GM18520 (cell line): ENCODE results near the gene KLHL2.
A peak's percentile ranks its signal among the peaks of the same experiment; 100 is the strongest.
"Not testable (repeated sequence)": the region's sequence is repeated elsewhere in the genome, so short reads cannot be mapped to it uniquely, and the experiment has no call there.

ENCODE experiments used
- ATAC-seq: cut with Tn5 transposase; IDR thresholded peaks from one replicate; pipeline ENCODE4 v1.9.1; 2021; ENCODE audit not compliant: unreplicated experiment

Gene KLHL2

DNA sequence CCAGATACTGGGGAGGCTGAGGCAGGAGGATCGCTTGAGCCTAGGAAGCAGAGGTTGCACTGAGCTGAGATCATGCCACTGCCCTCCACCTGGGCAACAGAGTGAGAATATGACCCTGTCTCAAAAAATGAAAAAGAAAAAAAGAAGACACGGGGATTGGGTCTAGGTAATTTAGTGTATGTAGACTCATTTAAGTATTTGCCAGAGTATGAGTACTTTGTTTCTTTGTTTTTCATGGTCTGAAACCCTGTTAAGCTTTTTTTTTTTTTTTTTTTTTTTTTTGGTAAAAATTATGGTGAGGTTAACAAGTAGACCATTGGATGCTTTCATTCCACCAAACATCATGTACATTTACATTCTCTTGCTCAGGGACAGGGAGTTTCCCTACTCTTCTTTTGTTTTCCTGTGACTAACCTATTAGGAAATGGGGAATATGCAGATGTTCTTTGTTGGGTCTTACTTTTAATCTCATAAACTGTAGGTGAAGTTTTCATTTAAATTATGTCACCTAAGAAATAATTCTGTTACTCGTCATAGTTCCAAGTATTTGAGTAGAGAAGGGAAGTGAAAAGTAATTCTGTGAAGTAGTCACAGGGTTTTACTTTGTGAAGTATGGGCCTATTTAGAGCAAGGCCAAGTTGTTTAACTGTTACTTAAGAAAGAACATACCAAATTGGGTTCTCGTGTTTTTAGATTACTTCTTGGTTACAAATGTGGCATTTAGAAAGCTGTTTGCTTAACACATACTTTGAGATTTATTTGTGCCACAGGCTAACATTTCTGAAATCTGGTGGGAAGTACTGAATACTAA lies 25.5 kb downstream of the KLHL2 start:
- peak; percentile 38 for ATAC-seq

DNA sequence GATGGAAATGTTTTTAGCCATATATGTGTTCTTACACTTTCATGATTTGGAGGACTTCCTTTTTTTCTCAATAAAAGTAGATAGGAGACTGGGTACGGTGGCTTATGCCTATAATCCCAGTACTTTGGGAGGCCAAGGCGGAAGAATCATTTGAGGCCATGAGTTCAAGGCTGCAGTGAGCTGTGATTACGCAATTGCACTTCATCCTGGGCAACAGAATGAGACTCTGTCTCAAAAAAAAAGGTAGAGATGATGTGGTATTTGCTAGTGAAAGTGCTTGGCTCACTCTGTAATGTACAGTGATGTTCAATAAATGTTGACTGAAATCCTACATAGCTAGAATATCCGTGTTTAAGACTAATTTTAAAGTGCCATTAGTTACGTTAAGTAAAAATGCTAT lies 27.4 kb downstream of the KLHL2 start:
- ATAC-seq = no peak

- not testable (repeated sequence) for ATAC-seq
These were observed 29.5 kb downstream of the KLHL2 start for GRCh38 chr4:165236852-165237251.

- ATAC-seq = peak; percentile 64
These were observed 30.8 kb downstream of the KLHL2 start for GRCh38 chr4:165238041-165238640.

GRCh38 chr4:165240761-165241160 lies 33.4 kb downstream of the KLHL2 start:
- not testable (repeated sequence) for ATAC-seq

- not testable (repeated sequence) for ATAC-seq
These were observed 36.8 kb downstream of the KLHL2 start for GRCh38 chr4:165244148-165244547.

DNA sequence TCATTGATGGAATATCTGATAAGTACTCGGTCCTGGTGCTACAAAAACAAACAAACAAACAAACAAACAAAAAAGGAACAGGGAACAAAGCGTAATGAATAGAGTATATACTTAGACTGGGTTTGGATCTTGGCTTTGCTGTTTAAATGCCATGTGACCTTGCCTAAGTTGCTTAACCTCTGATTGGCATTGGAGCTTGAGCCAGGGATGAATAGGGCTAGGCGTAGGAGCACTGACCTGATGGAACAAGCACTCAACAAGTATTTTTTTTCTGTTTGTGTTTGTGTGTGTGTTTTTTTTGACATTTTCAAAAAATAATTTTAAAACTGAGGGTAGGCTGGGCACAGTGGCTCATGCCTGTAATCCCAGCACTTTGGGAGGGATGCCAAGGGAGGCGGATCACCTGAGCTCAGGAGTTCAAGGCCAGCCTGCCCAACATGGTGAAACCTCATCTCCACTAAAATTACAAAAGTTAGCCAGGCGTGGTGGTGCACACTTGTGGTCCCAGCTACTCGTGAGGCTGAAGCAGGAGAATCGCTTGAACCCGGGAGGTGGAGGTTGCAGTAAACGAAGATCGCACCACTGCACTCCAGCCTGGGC lies 37.3 kb downstream of the KLHL2 start:
- not testable (repeated sequence) for ATAC-seq

GRCh38 chr4:165248102-165248501 lies 40.7 kb downstream of the KLHL2 start:
- ATAC-seq = no peak

DNA sequence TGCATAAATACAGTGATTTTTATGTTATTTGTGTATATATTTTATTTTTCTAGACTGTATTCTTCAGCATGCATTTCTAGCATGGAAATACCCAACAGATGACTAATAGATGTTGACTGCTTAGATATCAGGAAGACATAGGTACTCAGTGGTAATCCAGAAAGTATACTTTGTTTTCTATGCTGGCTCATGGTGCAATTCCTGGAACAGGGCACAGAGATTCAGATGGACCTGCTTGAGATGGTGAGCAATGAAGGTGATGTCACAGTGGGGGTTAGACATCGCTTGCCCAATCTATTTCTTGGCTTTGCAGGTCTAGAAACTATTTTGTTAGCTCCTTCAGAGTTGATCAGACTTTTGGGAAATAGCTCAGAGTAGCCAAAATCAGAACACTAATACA lies 41.5 kb downstream of the KLHL2 start:
- ATAC-seq = not testable (repeated sequence)

DNA sequence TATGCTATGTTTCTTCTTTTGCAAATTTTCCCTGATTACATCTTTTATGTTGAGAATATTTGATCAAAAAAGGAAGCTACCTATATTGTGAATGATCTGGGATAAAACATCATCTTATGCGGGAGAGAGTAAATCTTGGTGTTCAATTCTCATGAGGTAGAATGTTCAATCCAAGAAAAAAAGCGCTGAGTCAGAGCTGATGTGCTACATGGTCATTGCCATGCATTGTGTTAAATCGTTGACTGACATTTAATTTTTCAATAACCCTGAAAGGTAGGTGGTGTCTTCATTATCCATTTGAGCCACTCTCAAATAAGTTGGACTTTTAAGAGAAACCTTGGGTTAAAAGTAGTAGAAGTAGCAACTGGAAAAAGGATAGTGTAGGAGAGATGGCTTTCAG lies 47.4 kb downstream of the KLHL2 start:
- ATAC-seq = not testable (repeated sequence)

GRCh38 chr4:165255439-165255838 lies 48.1 kb downstream of the KLHL2 start:
- ATAC-seq = peak; percentile 87

- not testable (repeated sequence) for ATAC-seq
These were observed 48.8 kb downstream of the KLHL2 start for GRCh38 chr4:165256074-165256659.

GRCh38 chr4:165259776-165260175 lies 52.4 kb downstream of the KLHL2 start:
- not testable (repeated sequence) for ATAC-seq

DNA sequence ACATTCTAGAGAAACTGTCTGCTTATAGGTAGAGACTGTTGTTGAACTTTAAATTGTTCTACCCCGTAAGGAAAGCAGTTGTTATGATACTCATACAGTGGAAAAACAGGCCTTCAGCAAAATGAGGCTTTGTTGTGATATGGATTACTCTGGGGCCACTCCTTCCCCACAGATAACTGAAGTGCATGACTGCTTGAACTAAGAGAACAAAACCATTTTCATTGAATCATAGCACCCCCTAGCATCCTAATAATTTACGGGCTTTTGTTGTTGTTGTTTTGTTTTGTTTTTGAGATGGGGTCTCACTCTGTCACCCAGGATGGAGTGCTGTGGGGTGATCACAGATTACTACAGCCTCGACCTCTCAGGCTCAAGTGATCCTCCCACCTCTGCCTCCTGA lies 54.9 kb downstream of the KLHL2 start:
- ATAC-seq = not testable (repeated sequence)

GRCh38 chr4:165263466-165263865 lies 56.1 kb downstream of the KLHL2 start:
- not testable (repeated sequence) for ATAC-seq

DNA sequence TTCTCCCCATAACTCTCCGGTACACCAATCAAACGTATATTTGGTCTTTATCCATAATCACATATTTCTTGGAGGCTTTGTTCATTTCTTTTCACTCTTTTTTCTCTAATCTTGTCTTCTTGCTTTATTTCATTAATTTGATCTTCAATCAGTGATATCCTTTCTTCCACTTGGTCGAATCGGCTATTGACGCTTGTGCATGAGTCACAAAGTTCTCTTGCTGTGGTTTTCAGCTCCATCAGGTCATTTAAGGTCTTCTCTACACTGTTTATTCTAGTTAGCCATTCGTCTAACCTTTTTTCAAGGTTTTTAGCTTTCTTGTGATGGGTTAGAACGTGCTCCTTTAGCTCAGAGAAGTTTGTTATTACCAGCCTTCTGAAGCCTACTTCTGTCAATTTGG lies 62.6 kb downstream of the KLHL2 start:
- ATAC-seq = not testable (repeated sequence)

DNA sequence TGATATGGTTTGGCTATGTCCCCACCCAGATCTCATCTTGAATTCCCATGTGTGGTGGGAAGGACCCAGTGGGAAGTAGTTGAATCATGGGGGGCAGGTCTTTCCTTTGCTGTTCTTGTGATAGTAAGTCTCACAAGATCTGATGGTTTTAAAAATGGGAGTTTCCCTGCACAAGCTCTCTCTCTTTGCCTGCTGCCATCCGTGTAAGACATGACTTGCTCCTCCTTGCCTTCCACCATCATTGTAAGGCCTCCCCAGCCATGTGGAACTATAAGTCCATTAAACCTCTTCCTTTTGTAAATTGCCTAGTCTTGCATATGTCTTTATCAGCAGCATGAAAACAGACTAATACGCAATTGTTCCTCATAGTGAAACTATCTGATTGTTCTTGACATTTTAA lies 66.1 kb downstream of the KLHL2 start:
- ATAC-seq = not testable (repeated sequence)

DNA sequence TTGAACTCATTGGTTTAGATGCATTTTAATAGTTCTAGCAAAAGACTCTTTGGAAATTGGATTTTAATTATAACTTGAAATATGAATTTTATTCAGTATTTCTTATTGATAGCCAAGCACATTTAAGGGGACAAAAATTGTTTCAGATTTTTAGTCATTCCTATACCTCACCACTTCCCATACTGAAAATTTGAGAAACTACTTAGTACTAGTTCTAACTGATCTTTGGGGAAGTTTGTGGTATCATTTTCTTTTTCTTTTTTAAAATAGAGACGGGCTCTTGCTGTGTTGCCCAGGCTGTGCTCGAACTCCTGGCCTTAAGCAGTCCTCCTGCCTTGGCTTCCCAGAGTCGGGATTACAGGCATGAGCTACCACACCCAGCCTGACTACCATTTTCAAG lies 68.0 kb downstream of the KLHL2 start:
- ATAC-seq = peak; percentile 52

GRCh38 chr4:165279531-165279930 lies 72.2 kb downstream of the KLHL2 start:
- ATAC-seq = not testable (repeated sequence)

DNA sequence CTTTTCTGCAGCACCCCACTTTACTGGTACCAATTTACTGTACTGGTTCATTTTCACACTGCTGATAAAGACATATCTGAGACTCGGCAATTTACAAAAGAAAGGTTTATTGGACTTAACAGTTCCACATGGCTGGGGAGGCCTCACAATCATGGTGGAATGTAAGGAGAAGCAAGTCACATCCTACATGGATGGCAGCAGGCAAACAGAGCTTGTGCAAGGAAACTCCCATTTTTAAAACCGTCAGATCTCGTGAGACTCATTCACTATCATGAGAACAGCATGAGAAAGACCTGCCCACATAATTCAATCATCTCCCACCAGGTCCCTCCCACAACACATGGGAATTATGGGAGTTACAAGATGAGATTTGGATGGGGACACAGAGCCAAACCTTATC lies 77.3 kb downstream of the KLHL2 start:
- ATAC-seq = not testable (repeated sequence)

DNA sequence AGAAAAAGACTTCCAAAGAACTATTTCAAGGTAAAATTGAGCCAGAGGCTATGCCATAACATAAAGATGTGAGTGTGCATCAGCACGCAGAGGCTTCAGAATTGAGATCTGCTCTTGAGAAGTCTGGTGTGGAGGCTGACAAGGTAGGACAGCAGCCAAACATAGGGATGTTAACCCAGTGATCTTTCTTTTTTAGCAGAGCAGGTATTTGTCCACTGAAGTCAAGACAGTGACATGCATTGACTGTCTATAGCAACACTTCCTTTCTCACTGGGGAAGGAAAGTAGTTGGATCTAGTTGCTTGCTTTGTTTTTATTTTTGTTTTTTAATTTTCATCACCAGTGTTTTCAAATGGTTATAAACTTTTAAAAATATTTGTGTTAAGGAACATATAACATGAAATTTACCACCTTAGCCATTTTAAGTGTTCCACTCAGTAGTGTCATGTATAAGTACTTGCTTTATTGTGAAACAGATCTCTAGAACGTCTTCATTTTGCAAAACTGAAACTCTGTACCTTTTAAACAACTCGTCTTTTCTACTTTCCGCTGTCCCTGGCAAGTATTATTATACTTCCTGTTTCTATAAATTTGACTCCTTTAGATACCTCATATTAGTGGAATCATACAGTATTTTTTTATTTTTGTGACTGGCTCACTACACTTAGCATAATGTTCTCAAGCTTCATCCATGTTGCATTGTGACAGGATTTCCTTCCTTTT lies 79.4 kb downstream of the KLHL2 start:
- ATAC-seq = peak; percentile 66
